Adrenal gland (tissue), 5 donors: ENCODE data around the gene CLEC2L.

Experiments used
- CTCF ChIP-seq, 6 experiments: fragments of 450-650 bp in 4 of 6; fragments of 200-600 bp in 2 of 6; sonication (generic) in 1 of 6; IDR thresholded peaks; 1 replicate in 5 of 6; 2 replicates in 1 of 6; pipeline versions ENCODE4 v1.5.1 to v1.8.0; 2016 to 2021; ENCODE audit warnings: antibody characterized with exemption in 6 of 6, mild to moderate bottlenecking in 2 of 6, moderate library complexity in 1 of 6
- POLR2A ChIP-seq, 2 donors: fragments of 450-650 bp; IDR thresholded peaks; one replicate each; pipeline ENCODE4 v1.6.1; 2017; ENCODE audit warnings: antibody characterized with exemption in 2 of 2, mild to moderate bottlenecking in 2 of 2, moderate library complexity in 1 of 2
- donor health status: DM: no; HTN: no; CAD: no.

- TF ChIP-seq POLR2A (IDR thresholded peaks at IDR 0.05): no peak
- no peak for TF ChIP-seq CTCF (IDR thresholded peaks at IDR 0.05)
These were observed 21.3 kb upstream of the CLEC2L start for GRCh38 chr7:139502226-139502625.
